ENCODE data around the gene LCN6.
"Not testable (repeated sequence)": the region's sequence is repeated elsewhere in the genome, so short reads cannot be mapped to it uniquely, and the experiment has no call there.

LCN6 gene

GRCh38 chr9:136713550-136713949 is 34.8 kb downstream of the LCN6 start:
- no peaks in the 10 kb centered on the region for H3K9me3 Mint-ChIP-seq
- H3K4me1 Mint-ChIP-seq (ENCODE audit: low read depth), result no peaks in the 10 kb centered on the region
- H3K36me3 Mint-ChIP-seq (ENCODE audit: low read depth), result no peaks in the 10 kb centered on the region
- DNase-seq (ENCODE audit: low spot score), result no peak
- no peak overlapping the region for H3K4me3 Mint-ChIP-seq
- H3K27me3 Mint-ChIP-seq (ENCODE audit: low read depth), result peaks cover 28% of the 10 kb centered on the region
- H3K27ac Mint-ChIP-seq, result no peak overlapping the region

GRCh38 chr9:136712690-136713544 is 35.4 kb downstream of the LCN6 start:
- no peak overlapping the region for H3K4me3 Mint-ChIP-seq
- H3K27ac Mint-ChIP-seq, result no peak overlapping the region
- H3K9me3 Mint-ChIP-seq, result no peaks in the 10 kb centered on the region
- H3K36me3 Mint-ChIP-seq (ENCODE audit: low read depth), result no peaks in the 10 kb centered on the region
- peaks cover 28% of the 10 kb centered on the region for H3K27me3 Mint-ChIP-seq (ENCODE audit: low read depth)
- DNase-seq (ENCODE audit: low spot score), result no peak
- H3K4me1 Mint-ChIP-seq (ENCODE audit: low read depth), result no peaks in the 10 kb centered on the region

DNA sequence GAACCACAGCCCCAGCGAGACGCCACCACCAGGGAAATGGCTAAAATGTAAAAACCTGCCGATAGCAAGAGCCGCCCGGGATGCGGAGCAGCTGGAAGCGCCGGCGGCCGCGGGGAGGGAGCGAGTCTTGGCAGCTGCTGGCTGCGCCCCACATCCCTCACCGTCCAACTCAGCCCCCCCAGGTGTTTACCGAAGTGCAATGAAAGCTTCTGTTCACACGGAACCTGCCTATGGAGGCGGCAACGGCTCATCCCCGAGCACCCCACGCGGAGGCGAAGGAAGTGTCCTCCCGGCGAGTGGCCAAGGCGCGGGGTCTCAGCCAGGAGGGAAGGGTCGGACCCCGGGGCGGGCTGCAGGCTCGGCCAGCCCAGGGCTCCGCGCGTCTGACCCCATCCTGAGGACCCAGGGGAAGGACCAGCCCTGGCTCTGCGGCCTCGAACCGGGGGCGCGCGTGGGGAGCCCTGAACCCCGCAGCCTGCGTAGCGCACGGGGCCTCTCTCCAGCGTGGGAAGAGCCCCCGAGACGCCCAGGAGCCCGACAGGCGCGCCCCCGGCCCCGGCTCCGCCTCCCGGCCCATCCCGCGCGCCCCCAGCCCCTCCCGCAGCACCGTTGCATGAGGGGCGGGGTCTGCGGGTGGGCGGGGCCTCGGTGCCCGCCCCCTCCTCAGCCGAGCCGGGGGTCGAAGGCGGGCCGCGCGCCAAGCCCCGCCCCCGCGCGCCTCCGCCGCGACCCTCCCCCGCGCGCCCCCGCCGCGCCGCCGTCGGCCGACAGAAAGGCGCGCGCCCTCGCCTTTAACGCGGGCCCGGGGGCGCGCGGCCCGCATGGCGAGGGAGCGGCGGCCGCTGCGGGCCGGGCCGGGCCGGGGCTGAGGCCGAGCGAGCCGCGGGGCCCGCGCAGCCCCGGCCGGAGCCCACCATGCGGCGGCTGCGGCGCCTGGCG is 36.3 kb downstream of the LCN6 start, which contains the start of gene DIPK1B:
Gene DIPK1B, plus strand, starts transcription at position 822 of the 939 bp plus-strand sequence. Its CDS starts 94 bp downstream, at position 916.
- peaks cover 28% of the 10 kb centered on the region for H3K27me3 Mint-ChIP-seq (ENCODE audit: low read depth)
- DNase-seq (ENCODE audit: low spot score), result no peak
- H3K36me3 Mint-ChIP-seq (ENCODE audit: low read depth), result no peaks in the 10 kb centered on the region
- no peaks in the 10 kb centered on the region for H3K4me1 Mint-ChIP-seq (ENCODE audit: low read depth)
- H3K27ac Mint-ChIP-seq, result no peak within 1 kb of the TSS
- H3K4me3 Mint-ChIP-seq, result peak within 1 kb of the TSS; percentile 61
- no peaks in the 10 kb centered on the region for H3K9me3 Mint-ChIP-seq

GRCh38 chr9:136711219-136711648 is 37.1 kb downstream of the LCN6 start:
- H3K4me1 Mint-ChIP-seq (ENCODE audit: low read depth); H3K9me3 Mint-ChIP-seq; H3K36me3 Mint-ChIP-seq (ENCODE audit: low read depth); H3K27ac Mint-ChIP-seq; DNase-seq (ENCODE audit: low spot score): not testable (repeated sequence)
- Mint-ChIP-seq H3K27me3 (ENCODE audit: low read depth) (peaks cover 28% of the 10 kb centered on the region), H3K4me3 (peak overlapping the region; percentile 61)

DNA sequence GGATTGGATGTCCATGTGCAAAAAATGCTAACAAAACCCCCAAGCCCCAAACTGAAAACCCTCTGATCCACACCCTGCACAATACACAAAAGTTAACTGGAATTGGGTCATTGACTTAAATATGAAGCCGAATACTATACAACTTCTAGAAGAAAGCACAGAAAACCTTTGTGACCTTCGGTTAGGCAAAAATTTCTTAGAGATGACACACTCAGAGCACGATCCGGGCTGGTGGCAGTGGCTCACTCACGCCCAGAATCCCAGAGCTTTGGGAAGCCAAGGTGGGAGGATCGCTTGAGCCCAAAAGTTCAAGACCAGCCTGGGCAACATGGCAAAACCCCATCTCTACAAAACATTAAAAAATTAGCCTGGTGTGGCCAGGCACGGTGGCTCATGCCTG is 37.8 kb downstream of the LCN6 start:
- Mint-ChIP-seq H3K4me3 (no peak overlapping the region), H3K4me1 (ENCODE audit: low read depth) (no peaks in the 10 kb centered on the region), H3K27ac (no peak overlapping the region), H3K27me3 (ENCODE audit: low read depth) (peaks cover 24% of the 10 kb centered on the region), H3K9me3 (no peaks in the 10 kb centered on the region), H3K36me3 (ENCODE audit: low read depth) (no peaks in the 10 kb centered on the region)
- DNase-seq (ENCODE audit: low spot score), result no peak

DNA sequence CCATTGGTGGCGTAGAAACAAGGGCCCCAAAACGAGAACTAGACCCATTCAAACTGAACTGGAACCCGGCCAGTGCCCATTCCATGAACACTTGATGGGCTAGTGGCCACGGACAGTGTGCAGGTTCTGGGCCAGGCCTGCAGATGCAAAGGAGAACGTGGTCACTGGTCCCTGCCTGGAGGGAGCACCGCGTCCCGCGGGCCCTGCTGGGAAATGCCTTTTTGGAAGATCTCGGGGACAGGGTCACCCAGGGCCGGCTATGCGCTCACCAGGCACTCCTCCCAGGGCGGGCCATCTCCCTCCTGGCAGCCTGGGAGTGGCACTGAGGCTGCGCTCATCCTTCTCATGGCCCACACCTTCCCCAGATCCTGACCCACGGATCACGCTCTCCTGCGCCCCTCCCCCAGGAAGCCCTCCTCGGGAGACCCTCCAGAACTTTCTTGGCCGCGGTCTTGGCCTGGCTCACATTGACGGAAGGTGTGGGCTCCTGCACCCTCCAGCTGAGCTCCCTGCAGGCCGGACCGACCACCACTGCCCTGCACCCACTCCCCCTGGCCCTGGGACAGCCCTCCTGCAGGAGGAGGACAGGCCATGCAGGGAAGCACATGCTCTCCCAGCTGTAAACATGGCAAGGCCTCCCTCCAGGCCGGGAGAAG is 38.7 kb downstream of the LCN6 start:
- no peak for DNase-seq (ENCODE audit: low spot score)
- Mint-ChIP-seq H3K27ac (no peak overlapping the region), H3K4me3 (no peak overlapping the region), H3K36me3 (ENCODE audit: low read depth) (no peaks in the 10 kb centered on the region), H3K9me3 (no peaks in the 10 kb centered on the region), H3K4me1 (ENCODE audit: low read depth) (no peaks in the 10 kb centered on the region), H3K27me3 (ENCODE audit: low read depth) (peaks cover 28% of the 10 kb centered on the region)

DNA sequence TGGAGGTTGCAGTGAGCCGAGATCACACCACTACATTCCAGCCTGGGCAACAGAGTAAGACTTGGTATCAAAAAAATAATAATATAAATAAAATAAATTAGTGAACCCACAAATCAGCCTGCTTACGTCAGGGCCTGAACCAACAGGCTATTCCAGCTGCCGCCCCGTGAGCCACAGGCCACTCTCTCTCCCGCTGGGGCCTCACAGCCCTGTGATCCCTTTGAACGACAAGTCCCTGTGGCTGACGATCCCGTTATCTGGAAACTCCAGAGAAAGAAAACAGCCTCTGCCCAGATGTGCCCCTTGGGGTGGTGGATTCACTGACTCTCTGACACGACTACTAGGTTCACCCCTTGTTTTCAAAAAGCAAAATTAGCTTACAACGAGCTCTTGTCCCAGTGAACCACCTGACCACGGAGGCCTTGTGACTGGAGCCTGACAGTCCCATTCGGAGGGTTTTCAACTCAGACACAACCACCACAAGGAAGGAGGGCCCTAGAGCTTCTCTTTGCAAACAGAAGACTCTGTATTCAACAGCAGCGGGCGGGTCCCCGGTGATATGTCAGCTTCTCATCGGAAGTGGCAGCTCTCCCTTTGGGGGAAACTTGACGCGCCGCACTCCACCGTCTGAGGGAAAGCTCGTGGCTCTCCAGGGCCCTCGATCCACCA is 40.3 kb downstream of the LCN6 start:
- Mint-ChIP-seq H3K4me1 (ENCODE audit: low read depth) (peaks cover 2% of the 10 kb centered on the region), H3K27me3 (ENCODE audit: low read depth) (peaks cover 19% of the 10 kb centered on the region), H3K27ac (no peak overlapping the region), H3K9me3 (no peaks in the 10 kb centered on the region), H3K36me3 (ENCODE audit: low read depth) (no peaks in the 10 kb centered on the region), H3K4me3 (no peak overlapping the region)
- no peak for DNase-seq (ENCODE audit: low spot score)

DNA sequence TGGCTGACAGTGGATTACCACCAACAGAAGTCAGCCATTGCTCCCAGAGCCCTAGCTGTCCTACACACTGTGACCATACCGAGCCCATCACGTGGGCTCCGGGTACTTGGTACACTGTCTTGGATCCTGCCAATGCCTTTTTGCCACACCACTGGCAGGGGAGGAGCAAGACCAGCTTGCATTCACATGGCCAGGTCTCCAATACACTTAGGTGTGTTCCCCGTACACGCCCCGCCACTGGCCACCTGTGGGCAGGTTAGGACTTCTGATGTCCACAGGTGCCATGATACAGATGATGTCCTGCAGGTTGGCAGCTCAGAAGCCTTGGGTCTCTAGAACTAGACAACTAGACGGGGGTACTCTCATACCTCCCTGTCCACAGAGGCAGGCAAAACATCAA is 41.3 kb downstream of the LCN6 start:
- DNase-seq (ENCODE audit: low spot score), result no peak
- Mint-ChIP-seq H3K4me3 (no peak overlapping the region), H3K27me3 (ENCODE audit: low read depth) (peaks cover 19% of the 10 kb centered on the region), H3K9me3 (no peaks in the 10 kb centered on the region), H3K36me3 (ENCODE audit: low read depth) (no peaks in the 10 kb centered on the region), H3K4me1 (ENCODE audit: low read depth) (peaks cover 2% of the 10 kb centered on the region), H3K27ac (no peak overlapping the region)

DNA sequence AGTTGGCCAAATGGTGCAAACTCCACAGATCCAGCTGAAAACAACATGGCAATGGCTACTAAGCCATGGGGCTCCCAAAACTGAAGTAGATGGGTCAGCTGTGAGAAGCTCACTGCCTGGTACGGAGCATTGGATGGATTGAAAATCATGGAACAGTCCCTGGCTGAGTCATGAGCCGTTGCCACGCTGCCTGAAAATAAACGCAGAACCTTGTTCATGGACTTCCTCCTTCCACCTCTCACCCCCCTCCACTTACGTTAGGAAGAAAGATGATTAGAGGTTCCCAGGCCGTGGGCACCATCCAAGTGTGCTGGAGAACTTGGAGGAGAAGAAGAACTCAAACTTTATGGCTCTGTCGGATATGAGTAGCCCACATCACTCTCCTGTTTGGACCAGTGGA is 42.8 kb downstream of the LCN6 start:
- no peaks in the 10 kb centered on the region for H3K36me3 Mint-ChIP-seq (ENCODE audit: low read depth)
- no peak overlapping the region for H3K27ac Mint-ChIP-seq
- peaks cover 12% of the 10 kb centered on the region for H3K4me1 Mint-ChIP-seq (ENCODE audit: low read depth)
- H3K9me3 Mint-ChIP-seq, result no peaks in the 10 kb centered on the region
- peaks cover 8% of the 10 kb centered on the region for H3K27me3 Mint-ChIP-seq (ENCODE audit: low read depth)
- no peak for DNase-seq (ENCODE audit: low spot score)
- no peak overlapping the region for H3K4me3 Mint-ChIP-seq

- not testable (repeated sequence) for H3K4me3 Mint-ChIP-seq; H3K36me3 Mint-ChIP-seq (ENCODE audit: low read depth); H3K27ac Mint-ChIP-seq; H3K27me3 Mint-ChIP-seq (ENCODE audit: low read depth); DNase-seq (ENCODE audit: low spot score); H3K9me3 Mint-ChIP-seq
- peaks cover 17% of the 10 kb centered on the region for H3K4me1 Mint-ChIP-seq (ENCODE audit: low read depth)
Observed at GRCh38 chr9:136704741-136705140, 43.6 kb downstream of the LCN6 start.

- DNase-seq (ENCODE audit: low spot score), result no peak
- H3K4me3 Mint-ChIP-seq, result no peak overlapping the region
- peaks cover 17% of the 10 kb centered on the region for H3K4me1 Mint-ChIP-seq (ENCODE audit: low read depth)
- H3K27me3 Mint-ChIP-seq (ENCODE audit: low read depth), result peaks cover 7% of the 10 kb centered on the region
- H3K36me3 Mint-ChIP-seq (ENCODE audit: low read depth), result no peaks in the 10 kb centered on the region
- no peak overlapping the region for H3K27ac Mint-ChIP-seq
- no peaks in the 10 kb centered on the region for H3K9me3 Mint-ChIP-seq
Observed at GRCh38 chr9:136703276-136703860, 45.0 kb downstream of the LCN6 start.

DNA sequence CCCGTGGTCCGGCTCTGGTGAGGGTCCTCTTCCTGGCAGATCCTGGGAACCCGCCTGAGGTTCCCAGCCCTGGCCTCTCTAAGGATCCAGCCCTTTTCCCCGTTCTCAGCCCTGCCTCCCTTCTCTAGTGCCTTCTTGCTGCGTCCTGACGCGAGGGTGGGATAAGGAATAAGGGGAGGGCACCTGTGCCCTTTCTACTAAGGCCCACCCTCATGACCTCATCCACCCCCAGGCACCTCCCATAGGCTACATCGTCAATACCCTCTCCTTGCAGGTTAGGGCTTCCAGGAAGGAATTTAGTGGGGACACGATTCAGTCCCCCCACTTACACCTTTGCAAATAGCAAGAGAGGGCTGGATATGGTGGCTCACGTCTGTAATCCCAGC is 46.7 kb downstream of the LCN6 start:
- no peaks in the 10 kb centered on the region for H3K36me3 Mint-ChIP-seq (ENCODE audit: low read depth)
- no peak for DNase-seq (ENCODE audit: low spot score)
- H3K9me3 Mint-ChIP-seq, result no peaks in the 10 kb centered on the region
- H3K4me3 Mint-ChIP-seq, result peak overlapping the region; percentile 86
- peak overlapping the region; percentile 91 for H3K27ac Mint-ChIP-seq
- peaks cover 11% of the 10 kb centered on the region for H3K27me3 Mint-ChIP-seq (ENCODE audit: low read depth)
- H3K4me1 Mint-ChIP-seq (ENCODE audit: low read depth), result peaks cover 17% of the 10 kb centered on the region
